IPS-NIHi11 (cell line): ENCODE results near the gene TRIOBP.
A peak's percentile ranks its signal among the peaks of the same experiment; 100 is the strongest.

Source experiments
- DNase-seq: peaks from one replicate; pipeline ENCODE4 v3.0.0; 2012; ENCODE audit warnings: mixed read lengths, low spot score

Gene TRIOBP

GRCh38 chr22:37731804-37732471, 35.1 kb downstream of the TRIOBP start:
- no peak for DNase-seq

GRCh38 chr22:37732699-37733607, 36.1 kb downstream of the TRIOBP start:
- DNase-seq, result no peak

- no peak for DNase-seq
Measured at GRCh38 chr22:37733625-37734401, 37.0 kb downstream of the TRIOBP start.

GRCh38 chr22:37734402-37734700, 37.5 kb downstream of the TRIOBP start:
- no peak for DNase-seq

- peak; percentile 91 for DNase-seq
Measured at GRCh38 chr22:37734964-37735451, 38.2 kb downstream of the TRIOBP start.

- DNase-seq, result no peak
Measured at GRCh38 chr22:37739035-37739434, 42.2 kb downstream of the TRIOBP start.

- DNase-seq, result no peak
Measured at GRCh38 chr22:37739611-37740049, 42.8 kb downstream of the TRIOBP start.

GRCh38 chr22:37740455-37741311, 43.8 kb downstream of the TRIOBP start:
- DNase-seq, result no peak

- no peak for DNase-seq
Measured at GRCh38 chr22:37741312-37741795, 44.5 kb downstream of the TRIOBP start.

- no peak for DNase-seq
Measured at GRCh38 chr22:37742376-37743171, 45.7 kb downstream of the TRIOBP start.

- no peak for DNase-seq
Measured at GRCh38 chr22:37744589-37744988, 47.7 kb downstream of the TRIOBP start.

- DNase-seq, result peak; percentile 94
Measured at GRCh38 chr22:37745548-37746365, 48.9 kb downstream of the TRIOBP start.

GRCh38 chr22:37746366-37747079, 49.7 kb downstream of the TRIOBP start:
- no peak for DNase-seq

- no peak for DNase-seq
Measured at GRCh38 chr22:37747080-37747714, 50.3 kb downstream of the TRIOBP start.

GRCh38 chr22:37747715-37748100, 50.9 kb downstream of the TRIOBP start:
- DNase-seq, result no peak

- no peak for DNase-seq
Measured at GRCh38 chr22:37748659-37749058, 51.8 kb downstream of the TRIOBP start.

- DNase-seq, result no peak
Measured at GRCh38 chr22:37749226-37749625, 52.4 kb downstream of the TRIOBP start.

- DNase-seq, result no peak
Measured at GRCh38 chr22:37749831-37750595, 53.2 kb downstream of the TRIOBP start.
